Activated T-cell treated with anti-CD3 and anti-CD28 coated beads, Interleukin-2, amount 50 U/mL, for 24 hours (primary cell): Measurements from ENCODE around the gene MELTF.
A peak's percentile ranks its signal among the peaks of the same experiment; 100 is the strongest.

Source experiments
- DNase-seq: peaks from one replicate; pipeline ENCODE4 v3.0.0-alpha.2; 2020
- H3K27ac Mint-ChIP-seq: 2 replicates; pipeline ENCODE4 v1.8.0; 2020; ENCODE audit warnings: mild to moderate bottlenecking, mixed read lengths
- H3K27me3 Mint-ChIP-seq: 2 replicates; pipeline ENCODE4 v1.8.0; 2020; ENCODE audit warnings: mixed read lengths
- H3K36me3 Mint-ChIP-seq: 2 replicates; pipeline ENCODE4 v1.8.0; 2020; ENCODE audit warnings: low read depth, mixed read lengths
- H3K4me1 Mint-ChIP-seq: 2 replicates; pipeline ENCODE4 v1.8.0; 2020; ENCODE audit warnings: low read depth, mixed read lengths
- H3K4me3 Mint-ChIP-seq: 2 replicates; pipeline ENCODE4 v1.8.0; 2020; ENCODE audit warnings: mild to moderate bottlenecking, moderate library complexity, mixed read lengths
- H3K9me3 Mint-ChIP-seq: 2 replicates; pipeline ENCODE4 v1.8.0; 2020; ENCODE audit warnings: mixed read lengths

MELTF gene

DNA sequence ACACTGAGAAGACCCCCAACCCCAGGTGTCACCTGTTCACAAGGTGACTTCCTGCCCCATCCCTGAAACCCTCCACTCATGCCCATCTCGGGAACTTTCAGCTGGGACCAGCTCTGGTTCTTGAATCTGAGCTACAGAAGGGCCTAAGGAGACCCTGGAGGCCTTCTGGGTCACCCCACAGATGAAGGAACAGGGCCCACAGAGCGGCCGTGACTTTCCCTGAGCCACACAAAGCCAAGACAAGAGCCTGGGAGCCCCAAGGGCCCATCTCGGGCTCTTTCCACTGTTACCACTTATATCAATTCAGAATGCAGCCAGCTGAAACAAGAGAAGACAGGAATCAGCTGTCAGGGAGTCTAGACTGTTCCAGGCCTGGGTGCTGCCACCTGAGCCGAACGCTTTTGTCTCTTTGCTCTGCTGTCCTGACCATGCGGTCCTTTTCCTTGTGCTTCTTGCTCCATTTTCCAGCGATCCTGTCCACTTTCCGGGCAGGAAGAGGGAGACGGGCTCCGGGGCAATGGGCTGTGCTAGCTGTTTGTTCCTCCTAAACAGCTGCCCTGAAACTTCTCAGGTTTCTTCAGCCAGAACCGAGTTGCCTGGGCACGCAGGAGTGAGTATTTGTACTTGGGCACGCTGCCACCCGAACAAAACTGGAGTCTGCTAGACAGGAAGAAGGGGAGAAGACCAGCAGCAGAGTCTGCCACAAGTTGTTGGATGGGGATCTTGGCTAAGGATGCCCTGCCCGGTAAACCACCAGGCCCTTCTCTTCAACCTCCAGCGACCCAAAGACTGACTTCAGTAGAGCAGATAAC, 33.0 kb downstream of the MELTF start:
- no peaks in the 10 kb centered on the region for H3K9me3 Mint-ChIP-seq
- no peaks in the 10 kb centered on the region for H3K36me3 Mint-ChIP-seq
- no peaks in the 10 kb centered on the region for H3K27me3 Mint-ChIP-seq
- no peak overlapping the region for H3K4me3 Mint-ChIP-seq
- DNase-seq = peak; percentile 22
- peaks cover 1% of the 10 kb centered on the region for H3K4me1 Mint-ChIP-seq
- H3K27ac Mint-ChIP-seq = no peak overlapping the region

DNA sequence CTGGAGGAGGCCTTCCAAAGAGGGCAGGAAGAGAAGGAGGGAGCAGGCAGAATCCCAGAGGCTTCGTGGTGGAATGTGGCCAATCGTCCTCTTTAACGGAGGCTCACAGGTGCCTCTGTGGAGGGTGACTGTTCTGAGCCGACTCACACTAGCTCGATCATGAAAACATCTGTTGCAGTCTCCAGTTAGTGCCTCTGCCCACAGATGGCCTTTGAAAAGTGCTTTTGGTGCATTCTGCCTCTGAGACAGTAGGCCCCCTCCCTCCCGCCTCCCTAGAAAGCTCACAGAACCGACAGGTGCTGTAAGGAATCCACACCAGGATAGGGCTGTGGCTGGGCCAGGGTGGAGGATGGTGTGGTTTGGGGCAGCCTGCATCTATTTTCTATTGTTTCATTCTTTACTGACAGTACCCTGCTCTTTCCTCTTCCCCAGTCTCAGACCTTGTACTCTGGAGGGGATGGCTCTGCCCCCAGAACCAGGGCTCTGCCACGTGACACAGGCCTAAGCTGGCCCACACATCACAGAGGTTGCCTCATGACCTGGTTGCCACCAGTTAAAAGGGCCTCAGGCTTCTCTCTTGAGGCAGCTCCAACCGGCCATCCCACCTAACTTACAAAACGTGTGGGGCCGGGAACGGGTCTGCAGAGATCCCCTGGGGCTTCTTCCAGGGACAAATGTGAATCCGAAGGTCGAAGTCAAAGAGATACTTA, 33.8 kb downstream of the MELTF start:
- H3K4me1 Mint-ChIP-seq = no peaks in the 10 kb centered on the region
- DNase-seq = peak; percentile 24
- H3K36me3 Mint-ChIP-seq = no peaks in the 10 kb centered on the region
- H3K9me3 Mint-ChIP-seq = no peaks in the 10 kb centered on the region
- H3K4me3 Mint-ChIP-seq = no peak overlapping the region
- H3K27me3 Mint-ChIP-seq = no peaks in the 10 kb centered on the region
- H3K27ac Mint-ChIP-seq = no peak overlapping the region

DNA sequence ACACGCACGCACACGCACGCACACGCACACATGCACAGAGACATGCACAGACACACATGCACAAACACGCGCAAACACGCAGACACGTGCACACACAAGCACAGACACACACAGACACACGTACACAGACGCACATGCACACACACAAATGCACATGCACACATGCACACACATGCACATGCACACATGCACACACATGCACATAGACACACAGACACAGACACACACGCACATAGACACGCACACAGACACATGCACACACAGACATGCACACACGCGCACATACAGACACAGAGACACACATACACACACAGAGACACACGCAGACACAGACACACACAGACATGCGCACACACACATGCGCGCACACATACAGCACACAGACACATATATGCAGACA, 34.6 kb downstream of the MELTF start:
- H3K9me3 Mint-ChIP-seq = no peaks in the 10 kb centered on the region
- no peaks in the 10 kb centered on the region for H3K36me3 Mint-ChIP-seq
- H3K27me3 Mint-ChIP-seq = no peaks in the 10 kb centered on the region
- DNase-seq = no peak
- no peak overlapping the region for H3K27ac Mint-ChIP-seq
- H3K4me1 Mint-ChIP-seq = no peaks in the 10 kb centered on the region
- H3K4me3 Mint-ChIP-seq = no peak overlapping the region

DNA sequence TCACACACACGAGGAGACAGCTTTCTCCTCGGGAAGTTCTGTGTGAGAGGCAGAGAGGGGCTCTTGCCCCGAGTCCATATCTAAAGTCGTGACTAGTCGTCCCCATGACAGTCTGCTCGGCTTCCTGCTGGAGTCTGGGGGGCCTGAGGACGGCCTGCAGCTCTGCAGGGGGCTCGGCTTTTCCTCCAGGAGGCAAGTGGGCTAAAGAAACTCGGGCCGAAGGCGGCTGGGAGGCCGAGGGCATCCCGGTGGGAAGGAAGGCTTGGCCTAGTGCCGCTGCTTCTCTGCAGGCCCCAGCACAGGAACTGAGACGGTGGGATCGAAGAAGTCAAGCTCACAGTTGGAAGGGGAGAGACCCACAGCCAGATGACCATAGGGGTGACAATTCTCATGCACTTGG, 35.6 kb downstream of the MELTF start:
- Mint-ChIP-seq H3K4me1 (no peaks in the 10 kb centered on the region), H3K4me3 (no peak overlapping the region), H3K27ac (no peak overlapping the region), H3K9me3 (no peaks in the 10 kb centered on the region), H3K36me3 (no peaks in the 10 kb centered on the region), H3K27me3 (no peaks in the 10 kb centered on the region)
- DNase-seq = peak; percentile 20

DNA sequence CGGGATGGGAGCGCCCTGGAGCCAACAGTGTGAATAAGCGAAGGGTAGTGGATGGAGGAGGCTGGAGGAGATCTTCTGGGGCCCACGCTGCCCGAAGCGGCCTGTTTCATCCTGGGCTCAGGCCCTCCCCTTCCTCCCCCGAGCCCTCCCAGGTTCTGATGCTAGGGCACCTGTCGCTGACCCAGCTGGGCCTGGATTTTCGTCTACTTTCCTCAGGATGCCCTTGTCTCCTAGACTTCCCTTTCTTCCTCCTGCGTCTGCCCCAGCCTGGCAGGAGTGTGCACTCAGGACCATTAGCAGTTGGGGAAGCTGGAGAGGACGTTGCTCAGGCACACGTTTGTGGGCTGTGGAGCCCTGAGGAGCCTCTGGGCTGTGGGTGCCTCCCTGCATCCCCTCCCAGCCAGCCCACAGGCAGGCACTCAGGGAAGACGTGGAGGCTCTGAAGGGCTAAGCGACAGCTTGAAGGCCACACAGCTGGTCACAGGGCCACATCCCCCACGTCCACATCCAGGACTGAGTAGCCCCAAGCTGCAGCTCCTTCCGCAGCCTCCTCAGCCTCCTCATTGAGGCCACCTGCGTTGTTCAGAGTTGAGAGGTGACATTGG, 37.1 kb downstream of the MELTF start:
- Mint-ChIP-seq H3K36me3 (no peaks in the 10 kb centered on the region), H3K27me3 (no peaks in the 10 kb centered on the region), H3K27ac (no peak overlapping the region), H3K9me3 (no peaks in the 10 kb centered on the region), H3K4me1 (no peaks in the 10 kb centered on the region), H3K4me3 (no peak overlapping the region)
- DNase-seq = peak; percentile 14

DNA sequence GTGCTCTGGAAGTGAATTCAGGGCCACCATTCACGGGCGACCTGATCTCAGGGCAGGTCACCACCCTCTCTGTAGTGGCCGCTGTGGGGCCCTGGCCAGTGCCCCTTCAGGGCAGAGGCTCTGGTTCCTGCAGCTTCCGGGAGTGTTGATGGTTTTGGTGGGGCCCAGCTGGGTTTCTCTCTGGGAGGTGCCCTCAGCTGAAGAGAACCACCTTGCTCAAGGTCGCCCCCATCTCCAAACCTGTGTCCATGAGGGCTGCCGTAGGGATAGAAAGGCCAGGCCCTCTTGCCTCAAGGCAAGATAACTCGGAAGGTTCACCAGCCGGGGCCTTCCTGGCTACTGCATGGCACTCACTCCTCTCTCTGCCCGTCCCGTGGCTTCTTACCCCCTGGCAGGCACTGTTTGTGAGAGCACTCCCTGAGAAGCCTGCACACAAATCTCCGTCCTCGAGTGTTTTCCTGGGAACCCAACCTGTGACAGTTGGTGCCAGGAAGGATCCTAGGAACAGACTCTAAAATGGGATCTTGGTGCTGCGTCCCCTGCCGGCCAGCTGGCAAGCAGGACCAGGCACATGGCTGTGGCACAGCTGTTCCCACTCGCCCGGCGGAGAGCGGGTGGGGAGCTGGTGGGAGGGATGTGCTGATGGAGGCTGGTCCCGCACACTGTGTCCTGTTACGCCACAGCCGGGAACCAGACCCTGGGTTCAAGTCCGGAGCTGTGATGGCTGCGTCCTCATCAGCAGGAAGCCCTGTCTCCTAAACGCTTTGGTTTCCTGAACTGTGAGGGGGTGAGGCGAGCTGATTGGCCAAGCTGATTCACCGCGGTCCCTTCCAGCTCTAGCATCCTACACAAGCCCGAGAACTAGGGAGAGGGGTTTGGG, 37.8 kb downstream of the MELTF start:
- Mint-ChIP-seq H3K9me3 (no peaks in the 10 kb centered on the region), H3K4me1 (no peaks in the 10 kb centered on the region), H3K27me3 (peaks cover 3% of the 10 kb centered on the region), H3K36me3 (no peaks in the 10 kb centered on the region), H3K4me3 (no peak overlapping the region), H3K27ac (no peak overlapping the region)
- peak; percentile 9 for DNase-seq

DNA sequence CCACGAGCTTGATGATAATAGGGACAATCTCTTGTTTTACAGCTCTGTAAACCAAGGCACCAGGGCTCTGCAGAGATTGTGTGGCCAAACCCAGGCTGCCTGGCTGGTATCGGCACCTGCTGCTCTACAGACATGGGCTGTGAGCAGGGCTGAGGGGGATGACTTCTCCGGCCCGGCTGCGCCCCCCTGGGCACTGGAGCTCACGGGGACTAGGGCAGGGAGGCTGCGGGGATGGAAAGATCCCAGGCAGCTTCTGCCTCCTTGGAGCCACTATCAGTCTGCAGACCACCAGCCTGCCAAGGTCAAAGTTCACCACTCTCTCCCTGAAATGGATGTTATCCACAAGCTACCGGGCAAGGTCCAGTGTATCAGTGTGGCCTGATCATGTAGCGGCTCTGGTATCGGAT, 39.0 kb downstream of the MELTF start:
- Mint-ChIP-seq H3K27me3 (peaks cover 13% of the 10 kb centered on the region), H3K4me1 (no peaks in the 10 kb centered on the region), H3K4me3 (no peak overlapping the region), H3K9me3 (no peaks in the 10 kb centered on the region), H3K36me3 (no peaks in the 10 kb centered on the region), H3K27ac (no peak overlapping the region)
- DNase-seq = peak; percentile 9

DNA sequence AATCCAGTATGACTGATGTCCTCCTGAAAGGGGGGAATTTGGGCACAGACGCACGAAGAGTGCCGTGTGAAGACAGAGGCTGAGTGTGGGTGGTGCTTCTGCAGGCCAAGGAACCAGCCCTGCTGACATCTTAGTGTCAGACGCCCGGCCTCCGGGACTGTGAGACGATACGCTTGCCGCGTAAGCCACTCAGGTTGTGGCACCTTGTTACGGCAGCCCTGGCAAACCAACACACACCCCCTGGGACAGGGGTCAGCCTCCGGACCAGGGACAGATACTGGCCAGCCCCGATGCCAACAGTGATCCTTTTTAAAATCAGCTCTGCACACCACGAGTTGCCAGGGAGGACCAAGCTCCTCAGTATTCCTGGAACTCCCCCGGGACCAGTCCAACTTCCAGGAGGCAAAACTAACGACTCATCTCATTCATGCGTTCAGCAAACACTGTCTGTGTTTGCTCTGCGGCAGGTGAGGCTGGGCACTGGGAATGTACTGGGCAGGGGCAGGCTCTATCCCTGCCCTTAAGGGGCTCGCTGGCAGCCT, 39.8 kb downstream of the MELTF start:
- Mint-ChIP-seq H3K27me3 (peaks cover 13% of the 10 kb centered on the region), H3K4me3 (no peak overlapping the region), H3K27ac (no peak overlapping the region), H3K4me1 (no peaks in the 10 kb centered on the region), H3K9me3 (no peaks in the 10 kb centered on the region), H3K36me3 (no peaks in the 10 kb centered on the region)
- DNase-seq = peak; percentile 8

DNA sequence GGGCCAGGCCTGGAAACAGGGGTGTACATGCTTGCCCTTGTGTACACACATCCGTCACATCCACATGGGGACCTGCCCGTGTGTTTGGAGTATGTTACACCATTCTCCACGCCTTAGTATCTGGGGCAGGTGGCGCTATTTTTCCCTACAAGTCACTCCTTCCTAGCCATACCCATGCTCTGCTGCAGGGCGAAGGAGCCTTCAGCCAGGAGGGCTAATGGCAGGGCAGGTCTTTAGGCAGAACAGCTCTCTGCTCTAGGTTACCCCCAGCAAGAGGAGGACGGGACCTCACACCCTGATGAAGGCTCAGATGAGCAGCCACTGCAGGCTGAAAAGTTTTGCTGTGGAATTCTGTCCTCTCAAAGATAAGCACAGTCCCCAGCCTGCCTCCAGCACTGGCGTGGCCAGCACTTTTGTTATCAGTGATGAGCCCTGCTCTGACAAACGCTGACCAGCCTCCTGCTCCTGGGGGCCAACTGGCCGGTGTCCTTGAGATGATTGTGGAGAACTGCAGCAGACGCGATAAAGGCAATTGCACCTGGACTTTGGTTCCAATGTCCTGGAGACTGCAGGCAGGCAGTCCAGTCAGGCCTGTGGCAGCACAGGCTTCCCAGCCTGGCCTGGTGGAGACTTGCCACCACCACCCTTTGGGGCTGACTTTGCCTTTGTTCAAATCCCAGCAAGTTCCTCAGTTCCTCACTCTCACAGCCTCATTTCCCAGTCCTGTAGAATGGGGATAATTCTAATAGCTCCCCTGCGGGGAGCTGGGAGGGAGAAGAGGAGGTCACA, 41.2 kb downstream of the MELTF start:
- Mint-ChIP-seq H3K4me1 (no peaks in the 10 kb centered on the region), H3K36me3 (no peaks in the 10 kb centered on the region), H3K4me3 (no peak overlapping the region), H3K27ac (no peak overlapping the region), H3K9me3 (peaks cover 2% of the 10 kb centered on the region), H3K27me3 (peaks cover 16% of the 10 kb centered on the region)
- DNase-seq = peak; percentile 17

DNA sequence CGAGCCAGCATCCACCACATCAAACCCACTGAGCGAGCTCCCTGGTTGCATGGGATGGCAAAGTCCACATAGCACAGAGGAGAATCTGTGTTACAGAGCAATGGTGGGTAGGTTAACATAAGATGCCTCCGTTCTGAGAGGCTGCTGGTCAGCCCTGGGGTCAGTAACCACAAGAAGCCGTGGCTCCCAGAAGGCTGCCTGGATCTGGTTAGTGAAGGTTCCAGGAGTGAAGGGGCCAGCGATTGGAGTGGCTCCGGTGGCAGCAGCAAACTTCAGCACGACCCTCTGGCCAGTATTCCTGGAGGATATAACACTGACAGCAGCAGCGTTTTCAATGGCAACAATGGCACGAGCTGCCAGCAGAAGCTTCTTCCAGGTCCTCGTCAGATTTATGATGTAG, 42.6 kb downstream of the MELTF start:
- H3K4me3 Mint-ChIP-seq = no peak overlapping the region
- no peak overlapping the region for H3K27ac Mint-ChIP-seq
- no peaks in the 10 kb centered on the region for H3K36me3 Mint-ChIP-seq
- H3K27me3 Mint-ChIP-seq = peaks cover 16% of the 10 kb centered on the region
- peak; percentile 12 for DNase-seq
- H3K9me3 Mint-ChIP-seq = peaks cover 7% of the 10 kb centered on the region
- H3K4me1 Mint-ChIP-seq = no peaks in the 10 kb centered on the region

DNA sequence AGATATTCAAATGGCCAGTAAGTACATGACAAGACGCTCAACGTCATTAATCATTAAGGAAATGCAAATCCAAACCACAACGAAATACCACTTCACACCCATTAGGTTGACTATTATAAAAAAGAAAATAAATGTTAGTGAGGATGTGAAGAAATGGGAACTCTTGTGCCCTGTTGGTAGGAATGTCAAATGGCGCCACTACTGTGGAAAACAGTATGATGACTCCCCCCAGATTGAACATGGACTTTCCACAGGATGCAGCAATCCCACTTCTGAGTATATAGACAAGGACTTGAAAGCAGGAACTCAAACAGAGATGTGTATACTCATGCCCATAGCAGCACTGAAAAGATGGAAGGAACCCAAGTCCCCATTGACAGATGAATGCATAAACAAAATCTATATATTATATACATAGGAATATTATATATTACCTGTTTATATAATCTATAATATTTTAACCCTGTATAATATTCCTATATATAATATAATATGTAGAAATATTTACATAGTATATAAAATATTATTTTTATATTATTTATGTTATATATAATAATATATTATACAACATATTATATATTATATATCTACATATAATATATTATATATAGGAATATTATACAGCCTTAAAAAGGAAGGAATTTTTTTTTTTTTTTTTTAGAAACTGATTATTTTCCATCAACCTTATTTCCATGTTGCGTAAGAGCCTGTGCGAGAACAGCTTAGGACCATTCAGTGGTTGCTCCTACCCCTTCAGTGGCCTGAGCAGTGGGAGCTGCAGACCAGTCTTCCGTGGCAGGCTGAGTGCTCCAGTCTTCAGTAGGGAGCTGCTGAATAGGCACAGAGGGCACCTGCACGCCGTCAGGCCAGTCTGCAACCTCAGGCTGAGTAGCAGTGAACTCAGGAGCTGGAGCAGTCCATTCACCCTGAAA, 43.4 kb downstream of the MELTF start:
- Mint-ChIP-seq H3K4me1 (no peaks in the 10 kb centered on the region), H3K9me3 (peaks cover 11% of the 10 kb centered on the region), H3K27me3 (peaks cover 21% of the 10 kb centered on the region), H3K36me3 (no peaks in the 10 kb centered on the region), H3K27ac (no peak overlapping the region), H3K4me3 (no peak overlapping the region)
- no peak for DNase-seq

DNA sequence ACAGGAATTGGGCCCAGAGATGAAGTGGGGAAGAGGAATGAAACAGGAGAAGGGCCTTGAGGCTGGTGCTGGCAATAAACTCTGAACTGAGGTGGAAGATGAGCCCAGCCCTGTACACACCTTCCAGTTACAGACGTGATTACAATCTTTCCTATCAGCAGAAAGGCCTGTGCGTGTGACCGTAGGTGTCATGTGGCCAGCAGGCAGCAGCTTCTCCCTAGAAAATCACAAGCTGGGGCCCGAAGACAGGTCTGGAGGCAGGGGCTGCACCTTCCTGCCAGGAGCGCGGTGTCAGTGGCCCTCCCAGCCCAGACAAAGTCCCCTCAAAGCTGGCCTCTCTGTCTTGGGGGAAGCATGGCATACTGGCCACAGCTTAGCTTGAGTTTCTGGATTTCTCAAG, 44.3 kb downstream of the MELTF start:
- no peaks in the 10 kb centered on the region for H3K4me1 Mint-ChIP-seq
- H3K4me3 Mint-ChIP-seq = no peak overlapping the region
- no peaks in the 10 kb centered on the region for H3K36me3 Mint-ChIP-seq
- peak; percentile 2 for DNase-seq
- H3K9me3 Mint-ChIP-seq = peaks cover 11% of the 10 kb centered on the region
- H3K27me3 Mint-ChIP-seq = peaks cover 21% of the 10 kb centered on the region
- no peak overlapping the region for H3K27ac Mint-ChIP-seq

DNA sequence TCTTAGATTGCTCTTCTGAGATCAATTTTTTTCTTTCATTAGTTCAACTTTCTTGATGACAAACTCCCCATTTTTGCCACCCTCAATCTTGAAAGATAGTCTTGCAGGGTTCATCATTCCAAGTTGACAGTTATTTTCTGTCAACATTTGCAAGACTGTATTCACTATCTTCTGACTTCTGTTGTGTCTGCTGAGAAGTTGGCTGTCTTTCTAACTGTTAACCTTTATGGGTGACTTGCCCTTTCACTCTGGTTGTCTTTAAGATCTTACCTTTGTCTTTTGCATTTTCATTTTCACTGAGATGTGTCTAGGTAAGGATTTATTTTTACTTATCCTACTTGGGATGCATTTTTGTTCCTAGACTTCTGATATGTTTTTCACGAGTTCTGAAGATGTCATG, 46.4 kb downstream of the MELTF start:
- peaks cover 9% of the 10 kb centered on the region for H3K4me1 Mint-ChIP-seq
- no peak for DNase-seq
- H3K27me3 Mint-ChIP-seq = peaks cover 30% of the 10 kb centered on the region
- H3K4me3 Mint-ChIP-seq = no peak overlapping the region
- H3K27ac Mint-ChIP-seq = no peak overlapping the region
- peaks cover 11% of the 10 kb centered on the region for H3K9me3 Mint-ChIP-seq
- H3K36me3 Mint-ChIP-seq = no peaks in the 10 kb centered on the region
